ENCODE data around the gene HSP90B1. TPM values are rescaled to one million over a fixed set of nuclear protein-coding genes. Genes with fewer than 3 reads are reported as not detected.

The HSP90B1 gene
- total and polyA plus RNA-seq, 2 donors from 2014 or later = 521 to 806 TPM

DNA sequence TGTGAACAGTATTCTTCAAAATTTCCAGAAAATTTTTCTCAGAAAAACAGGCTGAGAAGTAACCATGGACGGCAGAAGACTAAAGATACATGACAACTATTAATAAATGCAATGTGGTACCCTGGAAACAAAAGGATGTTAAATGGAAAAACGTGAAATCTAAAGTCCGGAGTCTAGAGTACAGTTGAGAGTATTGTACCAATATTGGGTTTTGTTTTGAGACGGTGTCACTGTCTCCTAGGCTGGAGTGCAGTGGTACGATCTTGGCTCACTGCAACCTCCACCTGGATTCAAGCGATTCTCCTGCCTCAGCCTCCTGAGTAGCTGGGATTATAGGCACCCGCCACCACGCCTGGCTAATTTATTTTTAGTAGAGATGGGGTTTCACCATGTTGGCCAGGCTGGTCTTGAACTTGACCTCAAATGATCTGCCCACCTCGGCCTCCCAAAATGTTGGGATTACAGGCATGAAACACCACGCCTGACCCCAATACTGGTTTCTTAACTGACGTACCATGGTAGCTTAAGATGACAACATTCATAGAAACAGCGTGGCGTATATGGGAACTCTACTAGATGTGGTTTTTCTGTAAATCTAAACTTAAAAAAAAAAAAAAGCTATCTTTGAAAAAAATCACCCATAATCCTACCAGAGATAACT is 18.7 kb downstream of the HSP90B1 start:
- intact Hi-C loops (cut with DNase I) = no loop called here
- no peak for FAIRE-seq
- no peaks in the 10 kb centered on the region for H3K4me1 ChIP-seq (ENCODE audit: control insufficient read depth in 2 of 3, insufficient read depth in 2 of 3, low read depth in 1 of 3, low read length in 3 of 3)
- H3K36me3 ChIP-seq (ENCODE audit: control insufficient read depth in 2 of 3, insufficient read depth in 3 of 3, low read length in 3 of 3) = peaks cover 17 to 67% (median 58%) of the 10 kb centered on the region in 3 donors
- no peaks in the 10 kb centered on the region for H3K27me3 ChIP-seq (ENCODE audit: control insufficient read depth, insufficient read depth, low read length)
- no peak overlapping the region for H3K27ac ChIP-seq (ENCODE audit: low read depth in 2 of 2, low read length in 2 of 2)
- no peaks in the 10 kb centered on the region for H3K9me3 ChIP-seq (ENCODE audit: control insufficient read depth in 2 of 3, insufficient read depth in 1 of 3, low read length in 3 of 3)
- no peak overlapping the region for H3K9ac ChIP-seq (ENCODE audit: low read length in 3 of 3)
- DNase-seq = no peak
- H3K4me3 ChIP-seq (ENCODE audit: low read length in 3 of 3) = no peak overlapping the region
- TF ChIP-seq, protein P1, sequence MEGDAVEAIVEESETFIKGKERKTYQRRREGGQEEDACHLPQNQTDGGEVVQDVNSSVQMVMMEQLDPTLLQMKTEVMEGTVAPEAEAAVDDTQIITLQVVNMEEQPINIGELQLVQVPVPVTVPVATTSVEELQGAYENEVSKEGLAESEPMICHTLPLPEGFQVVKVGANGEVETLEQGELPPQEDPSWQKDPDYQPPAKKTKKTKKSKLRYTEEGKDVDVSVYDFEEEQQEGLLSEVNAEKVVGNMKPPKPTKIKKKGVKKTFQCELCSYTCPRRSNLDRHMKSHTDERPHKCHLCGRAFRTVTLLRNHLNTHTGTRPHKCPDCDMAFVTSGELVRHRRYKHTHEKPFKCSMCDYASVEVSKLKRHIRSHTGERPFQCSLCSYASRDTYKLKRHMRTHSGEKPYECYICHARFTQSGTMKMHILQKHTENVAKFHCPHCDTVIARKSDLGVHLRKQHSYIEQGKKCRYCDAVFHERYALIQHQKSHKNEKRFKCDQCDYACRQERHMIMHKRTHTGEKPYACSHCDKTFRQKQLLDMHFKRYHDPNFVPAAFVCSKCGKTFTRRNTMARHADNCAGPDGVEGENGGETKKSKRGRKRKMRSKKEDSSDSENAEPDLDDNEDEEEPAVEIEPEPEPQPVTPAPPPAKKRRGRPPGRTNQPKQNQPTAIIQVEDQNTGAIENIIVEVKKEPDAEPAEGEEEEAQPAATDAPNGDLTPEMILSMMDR (IDR thresholded peaks at IDR 0.05; ENCODE audit: borderline replicate concordance, extremely low read depth, insufficient read depth) = no peak

DNA sequence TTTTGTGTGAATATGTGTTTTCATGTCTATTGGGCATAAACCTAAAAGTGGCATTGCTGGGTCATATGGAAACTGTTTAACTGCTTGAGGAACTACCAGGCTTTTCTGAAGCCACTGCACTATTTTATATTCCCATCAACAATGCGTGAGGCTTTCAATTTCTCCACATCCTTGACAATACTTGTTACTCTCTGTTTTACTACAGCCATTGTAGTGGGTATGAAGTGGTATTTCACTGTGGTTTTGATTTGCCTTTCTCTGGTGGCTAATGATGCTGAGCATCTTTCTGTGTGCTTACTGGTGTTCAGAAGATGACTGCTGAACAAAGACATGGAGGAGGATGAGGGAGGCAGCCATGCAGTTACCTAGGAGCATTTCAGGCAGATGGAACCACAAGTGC is 22.3 kb downstream of the HSP90B1 start:
- Histone ChIP-seq H3K4me1 (ENCODE audit: control insufficient read depth in 2 of 3, insufficient read depth in 2 of 3, low read depth in 1 of 3, low read length in 3 of 3) (peaks cover 7 to 10% (median 8%) of the 10 kb centered on the region in 3 donors), H3K4me3 (ENCODE audit: low read length in 3 of 3) (no peak overlapping the region), H3K9ac (ENCODE audit: low read length in 3 of 3) (no peak overlapping the region), H3K36me3 (ENCODE audit: control insufficient read depth in 2 of 3, insufficient read depth in 3 of 3, low read length in 3 of 3) (peaks cover 11 to 39% (median 32%) of the 10 kb centered on the region in 3 donors), H3K9me3 (ENCODE audit: control insufficient read depth in 2 of 3, insufficient read depth in 1 of 3, low read length in 3 of 3) (no peaks in the 10 kb centered on the region), H3K27ac (ENCODE audit: low read depth in 2 of 2, low read length in 2 of 2) (no peak overlapping the region), H3K27me3 (ENCODE audit: control insufficient read depth, insufficient read depth, low read length) (no peaks in the 10 kb centered on the region)
- FAIRE-seq (no peak), DNase-seq (no peak)
- intact Hi-C loops (cut with DNase I) = no loop called here
- TF ChIP-seq, protein P1 (IDR thresholded peaks at IDR 0.05; ENCODE audit: borderline replicate concordance, extremely low read depth, insufficient read depth) = no peak

DNA sequence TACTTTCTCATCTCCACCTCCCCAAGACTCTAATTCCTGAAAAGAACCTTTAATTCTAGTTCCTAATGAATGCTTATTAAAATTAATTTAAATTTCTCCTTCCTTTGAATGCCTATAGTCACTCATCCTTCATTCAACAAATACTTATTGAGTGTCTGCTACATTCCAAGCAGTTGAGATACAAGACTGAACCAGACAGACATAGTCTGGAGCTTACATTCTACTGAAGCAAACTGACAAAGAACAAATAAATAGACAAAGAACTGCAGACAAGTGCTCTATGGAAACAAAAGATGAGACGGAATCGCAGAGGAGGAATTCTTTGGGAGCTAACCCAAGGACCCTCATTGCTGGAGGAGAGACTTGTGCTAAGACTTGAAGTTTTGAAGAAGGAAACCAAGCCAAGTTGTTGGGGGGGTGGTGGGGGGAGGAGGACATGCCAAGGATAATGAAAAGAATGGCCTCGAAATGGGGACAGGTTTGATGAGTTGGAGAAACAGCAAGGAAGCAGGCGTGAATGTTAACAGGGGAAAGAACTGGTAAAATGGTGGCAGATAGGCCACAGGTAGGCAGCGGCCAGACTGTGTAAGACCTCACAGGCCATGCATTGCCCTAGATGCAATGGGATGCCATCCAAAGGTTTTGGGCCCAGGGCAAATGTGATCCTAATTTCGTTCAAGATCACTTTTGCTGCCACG is 25.8 kb downstream of the HSP90B1 start:
- Histone ChIP-seq H3K9ac (ENCODE audit: low read length in 3 of 3) (peak overlapping the region; percentile 74 to 93 (median 83)), H3K27me3 (ENCODE audit: control insufficient read depth, insufficient read depth, low read length) (no peaks in the 10 kb centered on the region), H3K4me1 (ENCODE audit: control insufficient read depth in 2 of 3, insufficient read depth in 2 of 3, low read depth in 1 of 3, low read length in 3 of 3) (peaks cover 7 to 10% (median 8%) of the 10 kb centered on the region in 3 donors), H3K27ac (ENCODE audit: low read depth in 2 of 2, low read length in 2 of 2) (no peak overlapping the region), H3K36me3 (ENCODE audit: control insufficient read depth in 2 of 3, insufficient read depth in 3 of 3, low read length in 3 of 3) (peaks cover 6 to 21% (median 18%) of the 10 kb centered on the region in 3 donors), H3K9me3 (ENCODE audit: control insufficient read depth in 2 of 3, insufficient read depth in 1 of 3, low read length in 3 of 3) (no peaks in the 10 kb centered on the region), H3K4me3 (ENCODE audit: low read length in 3 of 3) (peak overlapping the region; percentile 74 to 96 (median 75))
- TF ChIP-seq, protein P1 (IDR thresholded peaks at IDR 0.05; ENCODE audit: borderline replicate concordance, extremely low read depth, insufficient read depth) = no peak
- FAIRE-seq = no peak
- intact Hi-C loops (cut with DNase I) = no loop called here
- DNase-seq = peak in 2 of 5 donors; percentile 15 to 49
